ENCODE results near the gene RAI14. TPM values are rescaled to one million over a fixed set of nuclear protein-coding genes. Genes with fewer than 3 reads are reported as not detected.

The RAI14 gene
- total RNA-seq, 1 donor from 2014 or later, result 259 TPM

- Mint-ChIP-seq H3K4me1 (ENCODE audit: low read depth, unreplicated experiment) (peaks cover 17% of the 10 kb centered on the region), H3K27me3 (ENCODE audit: unreplicated experiment) (peaks cover 3% of the 10 kb centered on the region), H3K9me3 (ENCODE audit: unreplicated experiment) (peaks cover 6% of the 10 kb centered on the region), H3K4me3 (ENCODE audit: unreplicated experiment) (no peak overlapping the region), H3K36me3 (ENCODE audit: unreplicated experiment) (peaks cover 9% of the 10 kb centered on the region), H3K27ac (ENCODE audit: unreplicated experiment) (no peak overlapping the region)
- no peak for DNase-seq
- TF ChIP-seq, protein P1, sequence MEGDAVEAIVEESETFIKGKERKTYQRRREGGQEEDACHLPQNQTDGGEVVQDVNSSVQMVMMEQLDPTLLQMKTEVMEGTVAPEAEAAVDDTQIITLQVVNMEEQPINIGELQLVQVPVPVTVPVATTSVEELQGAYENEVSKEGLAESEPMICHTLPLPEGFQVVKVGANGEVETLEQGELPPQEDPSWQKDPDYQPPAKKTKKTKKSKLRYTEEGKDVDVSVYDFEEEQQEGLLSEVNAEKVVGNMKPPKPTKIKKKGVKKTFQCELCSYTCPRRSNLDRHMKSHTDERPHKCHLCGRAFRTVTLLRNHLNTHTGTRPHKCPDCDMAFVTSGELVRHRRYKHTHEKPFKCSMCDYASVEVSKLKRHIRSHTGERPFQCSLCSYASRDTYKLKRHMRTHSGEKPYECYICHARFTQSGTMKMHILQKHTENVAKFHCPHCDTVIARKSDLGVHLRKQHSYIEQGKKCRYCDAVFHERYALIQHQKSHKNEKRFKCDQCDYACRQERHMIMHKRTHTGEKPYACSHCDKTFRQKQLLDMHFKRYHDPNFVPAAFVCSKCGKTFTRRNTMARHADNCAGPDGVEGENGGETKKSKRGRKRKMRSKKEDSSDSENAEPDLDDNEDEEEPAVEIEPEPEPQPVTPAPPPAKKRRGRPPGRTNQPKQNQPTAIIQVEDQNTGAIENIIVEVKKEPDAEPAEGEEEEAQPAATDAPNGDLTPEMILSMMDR (IDR thresholded peaks at IDR 0.05; ENCODE audit: partially characterized antibody, unreplicated experiment), result no peak
Measured at GRCh38 chr5:34690301-34690700, 34.2 kb downstream of the RAI14 start.

DNA sequence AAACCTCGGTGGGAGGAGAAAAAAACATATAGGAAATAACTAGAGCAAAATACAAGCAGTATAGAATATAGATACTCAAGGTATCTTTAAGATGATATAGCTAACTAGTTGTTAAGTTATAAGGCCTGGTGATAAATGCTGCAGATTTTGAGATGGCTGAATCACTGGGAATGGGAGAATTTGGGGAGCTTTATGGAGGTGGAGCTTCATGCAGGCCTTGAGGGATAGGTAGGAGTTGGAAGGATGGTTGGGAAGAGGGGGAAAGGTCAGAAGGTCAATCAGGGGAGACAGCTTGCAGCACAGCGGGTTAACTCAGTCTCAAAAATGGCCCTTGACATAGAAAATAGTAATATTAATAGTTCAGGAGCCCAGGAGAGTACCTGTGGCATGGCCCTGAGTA is 34.8 kb downstream of the RAI14 start:
- Mint-ChIP-seq H3K27ac (ENCODE audit: unreplicated experiment) (no peak overlapping the region), H3K9me3 (ENCODE audit: unreplicated experiment) (peaks cover 6% of the 10 kb centered on the region), H3K36me3 (ENCODE audit: unreplicated experiment) (peaks cover 9% of the 10 kb centered on the region), H3K27me3 (ENCODE audit: unreplicated experiment) (peaks cover 3% of the 10 kb centered on the region), H3K4me3 (ENCODE audit: unreplicated experiment) (no peak overlapping the region), H3K4me1 (ENCODE audit: low read depth, unreplicated experiment) (peaks cover 15% of the 10 kb centered on the region)
- DNase-seq, result no peak
- TF ChIP-seq, protein P1 (IDR thresholded peaks at IDR 0.05; ENCODE audit: partially characterized antibody, unreplicated experiment), result no peak

DNA sequence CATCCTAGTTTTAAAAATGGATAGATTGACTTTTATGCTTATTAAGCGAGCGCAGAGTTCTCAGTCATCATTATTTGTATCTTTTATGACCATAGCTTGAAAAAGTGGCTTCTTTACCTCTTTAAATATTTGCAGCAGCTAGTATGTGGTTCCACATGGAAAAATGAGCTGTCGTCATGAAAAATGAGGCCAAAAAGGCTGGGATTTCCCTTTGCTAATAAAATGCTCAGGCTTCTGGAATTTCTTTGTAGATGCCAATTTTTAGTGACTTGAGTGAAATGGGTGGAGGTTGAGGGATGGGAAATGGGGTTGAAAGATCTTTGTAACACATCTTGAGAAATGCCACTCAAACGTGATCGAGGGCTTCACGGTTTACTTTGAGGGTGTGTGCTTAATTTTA is 35.2 kb downstream of the RAI14 start:
- DNase-seq, result no peak
- peaks cover 3% of the 10 kb centered on the region for H3K27me3 Mint-ChIP-seq (ENCODE audit: unreplicated experiment)
- H3K36me3 Mint-ChIP-seq (ENCODE audit: unreplicated experiment), result peaks cover 9% of the 10 kb centered on the region
- H3K4me3 Mint-ChIP-seq (ENCODE audit: unreplicated experiment), result no peak overlapping the region
- TF ChIP-seq, protein P1 (IDR thresholded peaks at IDR 0.05; ENCODE audit: partially characterized antibody, unreplicated experiment), result no peak
- H3K4me1 Mint-ChIP-seq (ENCODE audit: low read depth, unreplicated experiment), result peaks cover 12% of the 10 kb centered on the region
- no peak overlapping the region for H3K27ac Mint-ChIP-seq (ENCODE audit: unreplicated experiment)
- H3K9me3 Mint-ChIP-seq (ENCODE audit: unreplicated experiment), result peaks cover 6% of the 10 kb centered on the region

DNA sequence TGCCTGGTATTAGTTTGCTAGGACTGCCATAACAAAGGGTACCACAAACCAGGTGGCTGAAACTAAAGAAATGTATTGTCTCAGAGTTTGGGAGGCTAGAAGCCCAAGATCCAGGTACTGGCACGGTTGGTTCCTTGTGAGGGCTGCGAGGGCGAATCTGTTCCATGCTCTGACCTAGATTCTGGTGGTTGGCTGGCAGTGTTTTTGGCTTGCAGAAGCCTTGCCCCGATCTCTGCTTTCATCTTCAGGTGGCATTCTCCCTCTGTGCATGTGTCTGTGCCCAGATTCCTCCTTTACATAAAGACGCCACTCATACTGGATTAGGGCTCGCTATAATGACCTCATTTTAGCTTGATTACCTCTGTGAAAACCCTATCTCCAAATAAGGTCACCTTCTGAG is 36.7 kb downstream of the RAI14 start:
- no peak for DNase-seq
- H3K4me1 Mint-ChIP-seq (ENCODE audit: low read depth, unreplicated experiment), result peaks cover 12% of the 10 kb centered on the region
- H3K4me3 Mint-ChIP-seq (ENCODE audit: unreplicated experiment), result no peak overlapping the region
- TF ChIP-seq, protein P1 (IDR thresholded peaks at IDR 0.05; ENCODE audit: partially characterized antibody, unreplicated experiment), result no peak
- H3K9me3 Mint-ChIP-seq (ENCODE audit: unreplicated experiment), result peaks cover 6% of the 10 kb centered on the region
- peaks cover 3% of the 10 kb centered on the region for H3K27me3 Mint-ChIP-seq (ENCODE audit: unreplicated experiment)
- H3K27ac Mint-ChIP-seq (ENCODE audit: unreplicated experiment), result no peak overlapping the region
- peaks cover 7% of the 10 kb centered on the region for H3K36me3 Mint-ChIP-seq (ENCODE audit: unreplicated experiment)

- Mint-ChIP-seq H3K4me1 (ENCODE audit: low read depth, unreplicated experiment) (peaks cover 18% of the 10 kb centered on the region), H3K27ac (ENCODE audit: unreplicated experiment) (no peak overlapping the region), H3K27me3 (ENCODE audit: unreplicated experiment) (peaks cover 3% of the 10 kb centered on the region)
Measured at GRCh38 chr5:34694012-34694411, 37.9 kb downstream of the RAI14 start.

More at GRCh38 chr5:34694012-34694411, 37.9 kb downstream of the RAI14 start:
- H3K4me3 Mint-ChIP-seq (ENCODE audit: unreplicated experiment), result no peak overlapping the region
- H3K36me3 Mint-ChIP-seq (ENCODE audit: unreplicated experiment), result peaks cover 5% of the 10 kb centered on the region
- TF ChIP-seq, protein P1 (IDR thresholded peaks at IDR 0.05; ENCODE audit: partially characterized antibody, unreplicated experiment), result no peak
- DNase-seq, result no peak
- peaks cover 11% of the 10 kb centered on the region for H3K9me3 Mint-ChIP-seq (ENCODE audit: unreplicated experiment)

Data from glutamatergic neuron (in vitro differentiated cells).